Subcutaneous adipose tissue (tissue), 4 donors: ENCODE results near the gene TMEM131L. TPM values are rescaled to one million over a fixed set of nuclear protein-coding genes. Genes with fewer than 3 reads are reported as not detected.

Source experiments
- total RNA-seq, 4 donors: library from RNA; depleted of rRNA; stranded (reverse); fragments of >200 nt; gene quantifications; one replicate each; pipeline ENCODE4 v1.1.0, GENCODE V29; 2016
- TF ChIP-seq, protein P1 (sequence below): fragments of 450-650 bp; IDR thresholded peaks from one replicate; pipeline ENCODE4 v1.5.1; 2016; ENCODE audit warnings: low read depth, mild to moderate bottlenecking, control low read depth, antibody characterized with exemption, moderate library complexity

Gene TMEM131L
- total RNA-seq, 4 donors from 2014 or later = 24.7 to 43.5 (median 34.3) TPM

- TF ChIP-seq, protein P1, sequence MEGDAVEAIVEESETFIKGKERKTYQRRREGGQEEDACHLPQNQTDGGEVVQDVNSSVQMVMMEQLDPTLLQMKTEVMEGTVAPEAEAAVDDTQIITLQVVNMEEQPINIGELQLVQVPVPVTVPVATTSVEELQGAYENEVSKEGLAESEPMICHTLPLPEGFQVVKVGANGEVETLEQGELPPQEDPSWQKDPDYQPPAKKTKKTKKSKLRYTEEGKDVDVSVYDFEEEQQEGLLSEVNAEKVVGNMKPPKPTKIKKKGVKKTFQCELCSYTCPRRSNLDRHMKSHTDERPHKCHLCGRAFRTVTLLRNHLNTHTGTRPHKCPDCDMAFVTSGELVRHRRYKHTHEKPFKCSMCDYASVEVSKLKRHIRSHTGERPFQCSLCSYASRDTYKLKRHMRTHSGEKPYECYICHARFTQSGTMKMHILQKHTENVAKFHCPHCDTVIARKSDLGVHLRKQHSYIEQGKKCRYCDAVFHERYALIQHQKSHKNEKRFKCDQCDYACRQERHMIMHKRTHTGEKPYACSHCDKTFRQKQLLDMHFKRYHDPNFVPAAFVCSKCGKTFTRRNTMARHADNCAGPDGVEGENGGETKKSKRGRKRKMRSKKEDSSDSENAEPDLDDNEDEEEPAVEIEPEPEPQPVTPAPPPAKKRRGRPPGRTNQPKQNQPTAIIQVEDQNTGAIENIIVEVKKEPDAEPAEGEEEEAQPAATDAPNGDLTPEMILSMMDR = no peak
Observed at GRCh38 chr4:153651587-153651986, 185.4 kb downstream of the TMEM131L start.

GRCh38 chr4:153652051-153652784 lies 186.1 kb downstream of the TMEM131L start:
- TF ChIP-seq, protein P1 = no peak

GRCh38 chr4:153655002-153655541 lies 188.9 kb downstream of the TMEM131L start:
- TF ChIP-seq, protein P1 = no peak

DNA sequence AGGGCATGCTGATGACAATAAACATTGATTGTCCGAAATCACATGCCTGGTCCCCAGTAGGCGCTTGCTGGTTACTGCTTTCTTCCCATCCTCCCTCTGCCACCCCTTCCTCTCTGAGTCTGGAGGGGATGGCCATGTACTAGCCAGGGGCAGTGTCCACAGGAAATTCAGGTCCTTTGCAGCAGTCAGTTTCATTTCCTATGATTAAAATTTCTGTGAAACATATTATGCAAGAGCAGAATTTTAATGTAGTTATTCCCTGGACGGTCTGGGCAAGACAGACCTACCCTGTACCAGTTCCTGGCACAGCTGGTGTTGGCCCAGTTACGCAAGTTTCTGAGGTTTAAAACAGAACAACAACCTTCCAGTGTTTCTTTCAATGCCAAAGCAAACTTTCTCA lies 189.8 kb downstream of the TMEM131L start:
- TF ChIP-seq, protein P1 = no peak

GRCh38 chr4:153661215-153661822 lies 195.2 kb downstream of the TMEM131L start:
- TF ChIP-seq, protein P1 = no peak

- TF ChIP-seq, protein P1 = no peak
Observed at GRCh38 chr4:153661908-153662307, 195.7 kb downstream of the TMEM131L start.

- TF ChIP-seq, protein P1 = no peak
Observed at GRCh38 chr4:153663667-153664066, 197.5 kb downstream of the TMEM131L start.
